GM19395 (cell line): Measurements from ENCODE around the gene ATRIP.
"Not testable (repeated sequence)": the region's sequence is repeated elsewhere in the genome, so short reads cannot be mapped to it uniquely, and the experiment has no call there.

Source experiments
- ATAC-seq: cut with Tn5 transposase; IDR thresholded peaks from one replicate; pipeline ENCODE4 v1.9.1; 2021; ENCODE audit warnings: mild to moderate bottlenecking, moderate library complexity; ENCODE audit not compliant: unreplicated experiment

The ATRIP gene

GRCh38 chr3:48435774-48436476 lies 10.6 kb upstream of the ATRIP start:
- ATAC-seq, result no peak

GRCh38 chr3:48436477-48436787 lies 10.1 kb upstream of the ATRIP start:
- ATAC-seq, result no peak

- ATAC-seq, result no peak
Measured at GRCh38 chr3:48436855-48437254, 9.7 kb upstream of the ATRIP start.

GRCh38 chr3:48437812-48438211 lies 8.7 kb upstream of the ATRIP start:
- no peak for ATAC-seq

GRCh38 chr3:48439820-48440589 lies 6.5 kb upstream of the ATRIP start, which contains the start of the genes CCDC51 and TMA7:
Gene CCDC51, minus strand, starts transcription at chr3:48440119. Its CDS starts 4,991 bp downstream, at chr3:48435128.
Gene TMA7, plus strand, starts transcription at chr3:48440257. Its CDS starts 40 bp downstream, at chr3:48440297.
- peak; percentile 92 for ATAC-seq

DNA sequence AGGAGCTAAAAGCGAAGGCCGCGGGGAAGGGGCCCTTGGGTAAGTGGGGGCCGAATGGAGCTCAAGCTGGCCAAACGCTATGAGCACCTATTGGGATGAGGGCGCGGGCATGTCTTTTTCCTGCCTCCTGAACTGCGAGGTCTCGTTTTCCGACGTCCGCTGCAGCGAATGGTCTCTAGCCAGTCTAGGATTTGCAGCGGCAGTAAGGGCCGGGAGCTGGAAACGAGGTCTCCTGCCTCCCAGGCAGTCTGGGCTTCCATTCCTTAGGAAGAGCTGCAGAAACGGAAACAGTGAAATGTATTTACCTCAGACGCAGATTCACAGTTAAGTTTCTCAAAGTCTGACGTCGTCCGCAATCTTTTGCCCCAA lies 6.0 kb upstream of the ATRIP start:
- no peak for ATAC-seq

- ATAC-seq, result no peak
Measured at GRCh38 chr3:48441940-48442339, 4.6 kb upstream of the ATRIP start.

DNA sequence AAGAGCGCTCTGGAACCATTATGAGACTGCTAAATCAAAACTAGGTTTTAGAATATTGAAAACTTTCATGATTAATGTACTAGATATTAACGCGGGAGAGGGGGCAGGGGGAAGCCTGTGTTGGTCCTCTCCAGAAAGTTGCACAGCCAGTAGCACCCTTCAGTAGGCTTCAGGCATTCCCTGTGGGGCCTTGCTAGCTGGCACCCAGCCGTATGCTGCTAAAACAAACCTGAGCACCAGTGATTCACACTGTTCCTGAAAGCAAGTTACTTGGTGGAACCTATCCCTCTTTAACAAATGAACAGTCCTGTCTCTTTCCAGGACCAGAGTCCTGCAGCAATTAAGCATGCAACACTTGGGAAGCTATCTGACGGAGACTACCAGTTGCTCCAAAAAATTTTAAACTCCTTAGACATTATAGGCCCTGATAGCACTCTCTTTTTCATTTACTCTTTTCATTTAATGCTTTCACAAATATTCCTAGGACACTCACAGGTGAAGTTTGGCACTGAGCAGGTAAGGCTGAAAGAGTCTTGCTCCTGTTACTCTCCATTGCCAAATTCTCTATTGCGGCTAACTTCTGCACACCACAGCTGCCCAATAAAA lies 1.2 kb upstream of the ATRIP start:
- ATAC-seq, result no peak

DNA sequence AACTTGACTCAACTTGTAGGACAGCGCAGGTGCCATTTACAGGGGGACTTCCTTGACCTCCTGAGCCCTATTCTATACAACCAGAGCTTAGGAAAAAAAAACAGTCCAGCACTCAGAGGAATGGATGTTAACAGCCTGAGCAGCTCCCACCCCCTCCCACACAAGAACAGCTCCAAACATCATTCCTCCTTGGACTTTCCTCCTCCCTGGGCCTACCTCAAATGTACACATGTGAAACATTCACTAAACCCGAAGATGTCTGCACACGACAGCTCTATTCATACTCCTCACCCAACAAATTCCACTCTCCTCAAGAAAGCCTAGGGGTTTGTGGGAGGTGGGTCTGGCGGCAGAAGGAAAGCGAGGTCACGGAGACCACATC lies 503 bp upstream of the ATRIP start:
- ATAC-seq, result no peak

- ATAC-seq, result no peak
Measured at GRCh38 chr3:48451270-48451669, 4.7 kb downstream of the ATRIP start.

- ATAC-seq, result no peak
Measured at GRCh38 chr3:48456456-48456855, 9.9 kb downstream of the ATRIP start.

DNA sequence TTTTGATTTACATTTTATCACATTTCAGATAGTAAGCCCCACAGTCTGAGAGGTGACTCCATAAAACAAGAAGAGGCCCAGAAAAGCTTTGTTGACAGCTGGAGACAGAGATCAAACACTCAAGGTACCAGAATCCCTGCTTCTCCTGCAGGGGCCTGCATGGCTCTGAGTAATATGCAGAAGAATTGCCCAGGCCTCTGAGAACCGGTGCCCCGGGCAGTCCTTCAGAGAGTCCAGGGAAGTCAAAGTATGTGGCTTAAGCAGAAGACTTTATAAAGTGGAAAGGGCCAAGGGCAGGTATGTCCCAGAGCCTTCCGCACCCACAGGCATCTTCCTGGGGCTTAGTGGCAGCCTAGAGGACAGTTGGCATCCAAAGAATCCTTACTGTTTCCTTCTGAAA lies 12.8 kb downstream of the ATRIP start:
- no peak for ATAC-seq

DNA sequence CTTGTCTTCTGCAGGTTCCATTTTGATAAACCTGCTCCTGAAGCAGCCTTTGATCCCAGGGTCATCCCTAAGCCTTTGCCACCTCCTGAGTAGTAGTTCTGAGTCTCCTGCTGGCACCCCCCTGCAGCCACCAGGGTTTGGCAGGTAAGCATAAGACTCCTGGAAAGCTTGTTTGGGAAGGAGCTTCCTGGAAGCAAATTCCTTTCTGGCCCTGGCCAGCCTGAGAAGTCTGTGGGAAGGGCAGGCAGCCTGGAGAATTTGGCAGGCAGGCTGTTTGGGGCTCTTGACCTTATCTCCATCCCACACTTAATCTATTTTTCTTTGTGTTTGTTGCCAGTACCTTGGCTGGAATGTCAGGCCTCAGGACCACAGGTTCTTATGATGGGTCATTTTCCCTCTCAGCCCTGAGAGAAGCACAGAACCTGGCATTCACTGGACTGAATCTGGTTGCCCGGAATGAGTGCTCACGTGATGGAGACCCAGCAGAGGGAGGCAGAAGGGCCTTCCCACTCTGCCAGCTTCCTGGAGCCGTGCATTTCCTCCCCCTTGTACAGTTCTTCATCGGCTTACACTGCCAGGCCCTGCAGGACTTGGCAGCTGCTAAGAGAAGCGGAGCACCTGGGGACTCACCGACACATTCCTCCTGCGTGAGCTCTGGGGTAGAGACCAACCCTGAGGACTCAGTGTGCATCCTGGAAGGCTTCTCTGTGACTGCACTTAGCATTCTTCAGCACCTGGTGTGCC lies 13.4 kb downstream of the ATRIP start:
- ATAC-seq, result no peak

- ATAC-seq, result no peak
Measured at GRCh38 chr3:48460517-48460902, 14.0 kb downstream of the ATRIP start.

GRCh38 chr3:48461767-48462166 lies 15.2 kb downstream of the ATRIP start:
- not testable (repeated sequence) for ATAC-seq

DNA sequence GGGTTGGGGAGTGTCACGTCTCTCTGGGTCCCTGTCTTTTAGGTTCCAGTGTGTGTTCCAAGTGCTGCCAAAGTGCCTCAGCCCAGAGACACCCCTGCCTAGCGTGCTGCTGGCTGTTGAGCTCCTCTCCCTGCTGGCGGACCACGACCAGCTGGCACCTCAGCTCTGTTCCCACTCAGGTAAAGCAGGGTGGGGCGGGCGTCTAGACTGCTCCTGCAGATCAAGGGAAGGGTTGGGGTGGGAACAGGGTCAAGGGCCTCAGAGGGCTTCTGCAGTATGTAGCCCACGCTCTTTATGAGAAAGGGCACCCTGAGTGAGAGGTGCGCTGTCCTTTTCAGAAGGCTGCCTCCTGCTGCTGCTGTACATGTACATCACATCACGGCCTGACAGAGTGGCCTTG lies 17.2 kb downstream of the ATRIP start:
- no peak for ATAC-seq

- ATAC-seq, result no peak
Measured at GRCh38 chr3:48464713-48465221, 18.2 kb downstream of the ATRIP start.

DNA sequence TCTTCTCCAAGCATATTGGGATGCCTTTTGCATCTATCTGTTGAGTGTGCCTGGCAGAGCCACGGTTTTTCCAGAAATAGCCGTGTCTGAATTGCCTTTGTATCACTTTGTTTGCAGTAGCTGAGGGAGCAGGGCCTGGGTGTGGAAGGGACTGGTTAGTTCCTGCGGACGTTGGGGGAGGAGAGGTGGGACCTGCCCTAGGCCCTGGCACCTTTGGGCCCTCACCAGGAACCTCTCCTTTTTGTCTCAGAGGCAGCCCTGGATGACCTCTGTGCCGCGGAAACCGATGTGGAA lies 18.6 kb downstream of the ATRIP start:
- no peak for ATAC-seq

DNA sequence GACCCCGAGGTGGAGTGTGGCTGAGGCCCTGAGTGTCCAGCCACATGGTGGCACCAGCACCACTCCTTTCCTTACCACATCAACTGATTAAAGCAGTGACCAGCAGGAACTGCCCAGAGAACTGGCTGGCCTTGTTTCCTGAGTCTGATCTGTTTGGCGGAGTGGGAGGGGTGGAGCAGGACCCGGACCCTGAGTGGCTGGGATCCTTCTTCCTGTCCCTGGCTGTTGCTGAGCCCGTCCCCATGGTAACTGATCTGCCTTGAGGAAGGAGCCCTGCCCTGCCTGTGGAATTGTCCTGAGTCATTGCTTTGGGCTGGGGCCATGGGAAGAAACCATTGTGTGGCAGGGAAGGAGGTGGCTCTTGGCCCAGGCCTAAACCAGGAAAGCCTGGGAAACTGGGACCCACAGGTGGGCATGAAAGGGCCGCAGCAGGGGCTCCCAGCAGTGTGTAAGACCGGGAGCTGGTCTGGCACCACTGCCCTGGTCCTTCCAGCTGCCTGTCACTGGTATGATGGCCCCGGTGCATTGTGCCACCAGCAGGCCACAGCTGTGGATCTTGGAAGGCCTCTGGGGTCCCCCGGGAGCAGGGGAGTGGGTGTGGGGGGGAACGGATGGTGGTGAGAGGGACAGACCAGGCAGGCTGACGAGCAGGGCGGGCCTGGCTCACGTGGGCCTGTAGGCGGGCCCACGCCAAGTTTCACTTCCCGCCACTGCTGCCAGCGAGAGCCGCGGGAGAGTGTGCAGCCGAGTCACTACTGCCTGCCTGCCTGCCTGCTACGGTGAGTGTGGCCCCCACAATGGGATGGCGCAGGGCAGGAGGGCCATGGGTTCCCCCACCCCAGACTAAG lies 19.2 kb downstream of the ATRIP start:
- peak; percentile 82 for ATAC-seq

DNA sequence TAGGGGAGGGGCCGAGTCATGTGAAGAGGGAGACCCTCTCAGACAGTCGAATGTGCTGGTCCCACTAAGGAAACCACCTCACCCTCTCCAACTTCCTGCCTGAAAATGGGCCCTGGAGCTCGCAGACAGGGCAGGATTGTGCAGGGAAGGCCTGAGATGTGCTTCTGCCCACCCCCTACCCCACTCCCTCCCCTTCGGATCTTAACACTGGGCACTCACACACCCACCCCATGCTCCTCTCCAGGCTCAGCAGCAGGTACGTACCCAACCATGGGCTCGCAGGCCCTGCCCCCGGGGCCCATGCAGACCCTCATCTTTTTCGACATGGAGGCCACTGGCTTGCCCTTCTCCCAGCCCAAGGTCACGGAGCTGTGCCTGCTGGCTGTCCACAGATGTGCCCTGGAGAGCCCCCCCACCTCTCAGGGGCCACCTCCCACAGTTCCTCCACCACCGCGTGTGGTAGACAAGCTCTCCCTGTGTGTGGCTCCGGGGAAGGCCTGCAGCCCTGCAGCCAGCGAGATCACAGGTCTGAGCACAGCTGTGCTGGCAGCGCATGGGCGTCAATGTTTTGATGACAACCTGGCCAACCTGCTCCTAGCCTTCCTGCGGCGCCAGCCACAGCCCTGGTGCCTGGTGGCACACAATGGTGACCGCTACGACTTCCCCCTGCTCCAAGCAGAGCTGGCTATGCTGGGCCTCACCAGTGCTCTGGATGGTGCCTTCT lies 20.0 kb downstream of the ATRIP start:
- peak; percentile 28 for ATAC-seq
